ENCODE data around the gene CCDC71L. TPM values are rescaled to one million over a fixed set of nuclear protein-coding genes. Genes with fewer than 3 reads are reported as not detected.

CCDC71L gene
- total RNA-seq, 1 donor from 2014 or later: 19.4 TPM

DNA sequence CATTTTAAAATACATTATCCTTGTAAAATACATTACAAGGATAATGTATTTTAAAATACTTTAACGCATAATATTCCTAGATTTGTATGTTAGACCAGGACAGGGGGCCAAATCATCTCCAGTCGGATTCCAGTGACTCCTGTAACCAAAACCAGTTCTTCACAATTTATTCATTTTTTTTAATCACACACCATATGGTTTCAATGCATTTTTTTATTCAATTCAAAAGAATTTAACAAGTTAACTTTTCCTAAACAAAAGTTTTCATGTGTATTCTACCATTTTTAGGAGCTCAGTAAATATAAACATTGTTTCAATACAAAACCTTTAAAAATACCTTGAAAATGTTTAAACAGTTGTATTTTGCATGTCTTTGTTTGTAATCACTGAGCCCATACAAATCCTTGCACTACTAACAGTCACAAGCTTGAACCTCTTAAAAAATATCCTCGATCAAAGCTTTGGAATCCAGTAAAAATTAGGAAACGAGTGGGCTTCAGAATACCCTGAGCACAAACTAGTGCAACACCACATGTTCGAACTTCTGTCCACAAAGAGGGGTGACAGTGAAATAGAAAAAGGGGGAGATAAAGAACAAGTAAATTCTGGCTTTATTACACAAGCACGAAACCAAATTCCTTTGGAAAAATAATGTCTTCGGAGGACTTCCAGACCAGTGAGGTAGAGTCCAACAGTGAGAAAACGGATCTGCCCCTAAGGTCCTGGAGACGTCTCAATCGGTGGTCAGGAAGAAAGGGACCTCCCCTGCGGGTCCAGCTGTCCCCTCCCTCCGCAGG lies 1.6 kb downstream of the CCDC71L start:
- no peak for DNase-seq (ENCODE audit: low spot score)

DNA sequence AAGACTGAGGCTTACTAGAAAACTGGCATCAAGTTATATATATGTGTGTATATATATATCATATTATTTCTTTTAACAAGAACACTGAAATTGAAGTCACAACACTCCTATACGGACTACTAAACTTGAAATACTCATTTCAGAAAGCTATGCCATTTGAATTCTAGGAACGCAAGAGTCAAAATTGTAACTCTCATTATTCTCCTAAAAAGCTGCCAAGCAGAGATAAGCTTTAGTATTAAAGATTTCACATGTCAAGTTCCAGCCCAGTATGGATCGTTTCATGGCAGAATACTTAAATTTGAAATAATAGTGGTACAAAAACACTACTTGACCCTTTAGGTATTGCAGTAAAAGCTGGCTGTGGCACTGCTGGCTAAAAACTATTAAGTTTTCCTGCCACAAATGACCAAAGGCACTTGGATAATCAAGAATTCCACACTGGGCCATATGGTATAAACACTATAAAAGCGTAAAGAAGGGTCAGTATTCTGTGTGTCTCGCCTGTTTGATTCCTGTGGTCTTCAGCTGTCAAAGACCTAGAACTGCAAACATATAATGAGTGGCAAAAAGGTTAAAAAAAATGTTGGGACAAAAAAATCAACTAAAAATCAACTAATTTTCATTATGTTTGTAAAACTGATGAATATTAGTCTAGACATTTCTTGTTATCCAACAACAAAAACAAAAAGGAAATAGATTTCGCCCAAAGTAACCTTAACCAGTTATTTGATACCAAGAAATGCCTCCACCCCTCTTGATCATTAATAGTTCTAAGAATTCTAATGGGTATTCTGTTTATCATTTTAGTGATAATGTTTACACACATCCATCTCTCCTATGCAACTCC lies 2.4 kb downstream of the CCDC71L start:
- no peak for DNase-seq (ENCODE audit: low spot score)

DNA sequence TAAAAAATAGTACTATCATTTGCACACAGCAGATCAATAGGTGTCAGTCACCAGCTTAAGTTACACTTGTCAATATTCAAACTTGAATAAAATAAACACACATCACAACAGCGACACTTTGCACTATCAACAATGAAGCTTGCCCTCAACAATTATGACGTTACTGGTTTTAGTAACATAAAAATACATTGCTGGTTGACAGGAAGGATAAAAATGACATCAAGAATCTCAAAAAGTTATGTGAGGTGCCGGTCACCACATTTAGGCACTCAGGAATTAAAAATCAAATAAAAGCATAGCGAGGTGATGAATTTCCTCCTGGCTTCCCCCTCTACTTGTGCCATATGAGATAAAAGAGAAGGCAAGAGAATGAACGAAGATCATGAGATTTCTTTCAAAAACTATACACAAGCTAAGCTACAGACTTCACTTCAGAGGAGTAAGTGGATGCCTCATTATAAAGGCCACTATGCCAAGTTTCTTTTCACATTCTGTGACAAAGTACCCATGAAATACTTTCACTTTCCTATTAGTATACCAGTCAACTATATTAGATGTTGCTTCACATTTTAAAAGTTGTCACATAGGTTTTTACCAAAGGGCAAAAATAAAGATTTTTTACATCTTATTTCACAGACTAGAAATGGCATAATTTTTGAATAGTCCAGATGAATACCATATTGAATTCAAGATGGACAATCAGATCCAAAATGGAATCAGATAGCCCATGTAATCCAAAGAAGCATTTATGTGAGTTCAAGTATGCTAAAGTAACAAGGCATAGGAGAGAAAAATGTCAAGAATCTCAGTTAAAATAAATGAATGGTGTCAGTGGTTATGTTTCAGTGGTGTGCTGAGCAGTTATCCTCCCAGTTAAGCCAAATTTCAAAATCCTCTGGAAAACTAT lies 3.6 kb downstream of the CCDC71L start:
- no peak for DNase-seq (ENCODE audit: low spot score)

DNA sequence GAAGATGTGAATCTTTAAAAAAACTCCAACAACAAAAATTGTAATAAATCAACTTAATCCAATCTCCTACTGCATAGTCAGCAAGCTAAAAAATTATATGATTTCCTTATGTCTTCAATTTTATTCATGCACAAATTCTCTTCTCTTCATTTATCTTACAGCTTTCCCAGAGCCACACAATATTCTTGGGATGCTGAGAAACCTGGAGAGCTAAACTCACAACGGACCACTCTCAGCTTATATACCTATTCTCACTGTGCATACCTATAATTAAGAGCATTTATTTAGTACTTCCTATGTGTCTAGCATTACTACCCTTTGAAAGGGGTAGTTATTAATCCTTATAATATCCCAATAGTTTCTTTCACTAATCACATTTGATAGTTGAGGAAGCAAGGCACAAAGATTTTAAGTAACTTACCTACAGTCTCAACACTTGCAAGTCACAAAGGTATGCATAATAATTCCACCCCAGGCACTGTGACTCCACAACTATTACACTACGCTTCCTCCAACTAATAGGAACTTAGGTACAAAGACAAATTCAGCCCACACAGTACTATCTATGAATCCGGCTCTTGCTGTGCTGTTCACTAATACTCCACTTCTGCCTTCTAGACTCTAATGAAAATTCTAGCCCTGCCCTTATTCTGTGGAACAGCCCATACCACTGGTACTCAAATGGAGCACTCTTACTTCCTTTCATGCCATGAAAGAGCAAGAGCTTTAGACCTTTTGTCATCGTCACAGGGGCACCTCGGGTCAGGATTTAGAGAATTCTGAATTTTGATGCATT lies 5.1 kb downstream of the CCDC71L start:
- DNase-seq (ENCODE audit: low spot score): no peak

DNA sequence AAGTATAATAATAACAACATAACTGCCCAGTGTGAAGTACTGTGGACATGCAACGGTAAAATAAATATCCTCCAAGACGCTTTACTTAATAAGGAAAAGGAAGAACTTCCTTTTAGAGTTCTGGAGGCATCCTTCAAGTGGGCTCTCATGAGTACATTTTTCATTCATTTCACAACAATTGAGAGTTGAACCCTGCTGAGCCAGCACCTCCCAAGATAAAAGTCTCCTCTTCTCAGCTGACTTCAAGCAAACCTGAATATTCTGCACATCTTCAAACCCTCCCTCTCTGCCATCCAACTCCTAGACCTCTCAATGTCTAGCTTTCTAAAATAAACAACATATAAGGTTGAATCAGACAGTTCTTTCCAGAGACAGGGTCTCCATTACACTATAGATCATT lies 7.5 kb downstream of the CCDC71L start:
- no peak for DNase-seq (ENCODE audit: low spot score)

DNA sequence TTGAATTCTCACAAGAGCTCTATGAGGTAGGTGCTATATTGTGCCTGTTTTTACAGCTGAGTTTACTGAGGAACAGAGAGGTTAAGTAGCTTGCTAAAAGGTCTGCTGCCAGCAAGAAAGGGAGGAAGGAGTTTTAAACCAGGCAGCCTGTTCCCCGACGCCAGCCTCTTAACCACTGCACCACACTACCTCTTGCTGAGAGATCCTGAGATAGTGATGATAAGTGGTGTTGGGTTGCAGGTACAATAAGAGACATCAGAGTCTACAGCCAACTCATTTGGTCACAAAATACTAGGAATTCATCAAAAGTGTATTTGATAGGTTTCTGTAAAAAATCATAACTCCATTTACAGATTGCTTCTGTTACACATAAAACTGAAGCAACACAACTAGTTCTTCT lies 8.0 kb downstream of the CCDC71L start:
- no peak for DNase-seq (ENCODE audit: low spot score)

DNA sequence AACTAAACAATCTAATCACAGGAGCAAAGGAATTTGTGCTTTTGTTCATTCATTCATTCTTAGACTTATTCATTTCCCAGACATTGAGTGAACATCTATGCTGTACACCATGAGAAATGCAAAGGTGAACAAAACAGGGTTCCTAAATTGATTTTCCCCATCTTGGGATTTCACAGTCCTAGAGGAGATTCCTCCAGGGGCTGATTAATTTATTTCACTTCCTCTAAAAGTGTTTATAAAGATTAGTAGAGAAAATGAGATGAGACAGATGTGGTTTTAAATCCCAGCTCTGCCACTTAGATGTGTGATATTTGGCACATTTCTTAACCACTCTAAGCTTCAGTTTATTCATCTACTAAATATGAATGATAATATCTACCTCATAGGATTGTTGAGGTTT lies 8.9 kb downstream of the CCDC71L start:
- no peak for DNase-seq (ENCODE audit: low spot score)

DNA sequence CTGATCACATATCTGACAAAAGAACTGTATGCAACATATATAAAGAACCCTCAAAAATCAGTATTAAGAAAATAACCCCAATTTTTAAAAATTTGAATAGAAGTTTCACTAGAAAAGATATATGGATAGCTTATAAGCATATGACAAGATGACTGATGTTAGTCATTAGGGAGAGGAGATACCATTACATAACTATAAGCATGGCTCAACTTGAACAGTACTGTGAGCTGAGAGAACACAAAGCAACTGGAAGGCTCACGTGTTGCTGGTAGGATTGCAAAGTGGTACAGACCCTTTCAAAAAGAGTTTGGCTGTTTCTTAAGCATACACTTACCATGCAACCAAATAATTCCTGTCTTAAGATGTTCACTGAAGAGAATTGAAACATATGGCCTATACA lies 14.7 kb downstream of the CCDC71L start:
- no peak for DNase-seq (ENCODE audit: low spot score)

DNA sequence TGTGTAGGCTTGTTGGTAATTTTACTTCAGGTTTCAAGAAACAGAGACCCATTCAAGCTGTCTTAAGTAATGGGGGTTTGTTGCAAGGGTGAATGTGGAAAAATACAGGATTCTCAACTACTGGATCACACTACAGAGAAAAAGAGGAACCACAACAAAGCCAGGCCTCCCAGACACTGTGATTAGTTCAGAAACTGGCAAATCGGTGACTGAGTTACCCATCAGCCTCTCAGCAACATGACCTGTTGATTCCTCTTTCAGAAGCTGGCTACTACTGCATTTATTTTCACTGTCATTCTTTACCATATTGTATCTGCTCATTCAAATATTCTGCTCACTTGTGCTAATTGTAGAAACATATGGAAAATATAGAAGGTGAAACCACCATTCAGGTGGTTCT lies 16.0 kb downstream of the CCDC71L start:
- DNase-seq (ENCODE audit: low spot score): no peak

DNA sequence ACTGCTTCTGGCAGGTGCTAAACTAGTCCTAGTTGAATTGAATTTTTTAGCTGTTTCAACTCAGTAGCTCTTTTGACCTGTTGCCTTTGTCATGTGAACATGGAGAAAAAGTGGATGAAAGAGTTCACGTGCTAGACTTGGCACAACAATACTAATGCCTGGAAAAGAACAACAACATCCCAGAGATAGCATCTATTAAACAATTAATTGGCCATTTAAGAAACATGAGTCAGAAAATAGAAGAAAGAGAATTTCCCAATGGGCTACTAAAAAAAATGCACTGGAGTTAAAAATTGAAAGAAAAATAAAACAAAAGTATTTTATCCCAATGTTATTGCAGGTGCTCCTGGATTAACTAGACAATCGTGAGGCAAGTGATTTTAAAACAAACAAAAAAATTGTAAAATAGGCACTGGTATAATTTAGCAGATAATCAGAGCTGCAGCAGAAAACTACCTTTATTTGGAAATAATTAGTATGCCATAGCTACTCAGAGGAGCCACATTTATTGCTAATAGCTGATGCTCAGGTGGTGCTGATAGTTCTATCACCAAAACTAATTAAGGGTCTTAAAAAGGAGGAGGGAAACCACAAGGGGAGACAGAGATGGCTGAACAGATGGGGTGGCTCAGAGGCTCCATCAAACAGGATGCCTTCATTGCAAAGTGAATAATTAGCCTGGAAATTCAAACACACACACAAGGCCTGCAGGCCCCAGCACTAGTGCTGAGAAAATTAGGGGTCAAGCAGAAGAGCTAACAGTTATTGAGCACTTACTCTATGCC lies 17.6 kb downstream of the CCDC71L start:
- DNase-seq (ENCODE audit: low spot score): no peak

DNA sequence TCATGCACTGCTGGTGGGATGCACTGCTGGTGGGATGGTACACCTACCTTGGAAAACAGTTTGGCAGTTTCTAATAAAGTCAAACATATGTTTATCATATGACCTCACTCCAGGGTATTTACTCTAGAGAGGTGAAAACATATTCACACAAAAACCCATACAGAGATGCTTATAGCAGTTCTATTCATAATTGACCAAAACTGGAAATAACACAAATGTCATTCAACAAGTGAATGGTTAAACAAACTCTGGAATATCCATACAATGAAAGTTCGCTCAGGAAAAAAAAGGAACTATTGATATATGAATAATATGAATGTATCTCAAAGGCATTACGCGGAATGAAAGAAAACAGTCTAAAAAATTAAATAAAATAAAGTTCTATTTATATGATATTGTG lies 19.5 kb downstream of the CCDC71L start:
- DNase-seq (ENCODE audit: low spot score): no peak

DNA sequence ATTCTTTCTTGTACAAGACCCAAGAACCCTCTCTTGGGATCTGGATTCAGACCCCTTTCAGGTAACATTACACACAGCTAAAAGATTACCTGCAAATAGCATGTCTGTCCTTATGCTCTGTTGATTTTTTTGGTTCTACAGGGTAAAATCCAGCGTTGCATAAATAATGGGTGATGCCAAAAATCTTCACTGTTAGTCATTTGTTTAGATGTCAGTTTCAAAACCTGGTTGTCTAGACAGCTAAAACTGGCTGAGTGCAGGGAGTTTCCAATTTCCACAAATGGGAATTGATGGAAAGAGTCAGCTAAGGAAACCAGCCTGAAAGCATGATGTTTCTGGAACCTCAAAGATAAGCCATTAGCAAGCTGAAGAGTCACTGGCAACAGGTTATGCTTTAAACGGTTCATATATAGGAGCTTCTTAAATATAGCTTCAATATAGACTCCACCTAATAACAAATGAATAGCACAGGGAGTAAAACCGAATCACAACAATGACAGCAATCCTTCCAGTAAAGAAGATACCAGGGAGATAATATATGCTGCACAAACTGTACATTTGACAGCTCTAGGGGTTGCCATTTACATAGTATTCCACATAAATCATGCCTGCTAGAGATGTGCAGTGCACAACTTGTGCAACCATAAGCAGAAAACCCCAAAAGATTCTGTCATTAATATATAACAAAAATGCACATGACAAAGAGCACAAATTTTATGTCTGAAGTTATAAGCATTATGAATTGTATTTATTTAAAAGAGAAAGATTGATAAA lies 20.4 kb downstream of the CCDC71L start:
- DNase-seq (ENCODE audit: low spot score): no peak

DNA sequence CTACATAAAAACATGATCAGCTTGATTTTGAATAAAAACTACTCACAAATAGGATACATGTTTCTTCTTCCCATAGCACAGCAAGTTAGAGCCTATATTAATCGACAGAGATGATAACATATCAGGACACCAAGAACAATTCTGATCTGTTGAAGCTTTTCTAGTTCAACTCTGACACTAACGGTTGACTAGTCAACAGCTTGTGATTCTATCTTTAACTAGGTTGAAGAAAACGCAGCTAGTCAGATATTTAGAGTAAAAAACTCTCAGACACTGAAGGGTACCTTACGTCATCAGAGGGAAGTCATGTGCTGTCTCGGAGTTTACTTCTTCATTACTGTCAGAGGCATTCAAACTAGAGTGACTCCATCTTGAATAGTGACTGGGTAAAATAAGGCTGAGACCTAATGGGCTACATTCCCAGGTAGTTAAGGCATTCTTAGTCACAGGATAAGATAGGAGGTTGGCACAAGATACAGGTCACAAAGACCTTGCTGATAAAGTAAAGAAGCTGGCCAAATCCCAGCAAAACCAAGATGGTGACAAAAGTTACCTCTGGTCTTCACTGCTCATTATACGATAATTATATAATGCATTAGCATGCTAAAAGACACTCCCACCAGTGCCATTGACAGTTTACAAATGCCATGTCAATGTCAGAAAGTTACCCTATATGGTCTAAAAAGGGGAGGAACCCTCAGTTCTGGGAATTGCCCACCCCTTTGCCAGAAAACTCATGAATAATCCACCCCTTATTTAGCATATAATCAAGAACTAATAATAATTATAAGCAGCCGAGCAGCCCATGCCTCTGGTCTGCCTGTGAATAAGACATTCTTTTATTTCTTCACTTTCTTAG lies 21.3 kb downstream of the CCDC71L start:
- no peak for DNase-seq (ENCODE audit: low spot score)

DNA sequence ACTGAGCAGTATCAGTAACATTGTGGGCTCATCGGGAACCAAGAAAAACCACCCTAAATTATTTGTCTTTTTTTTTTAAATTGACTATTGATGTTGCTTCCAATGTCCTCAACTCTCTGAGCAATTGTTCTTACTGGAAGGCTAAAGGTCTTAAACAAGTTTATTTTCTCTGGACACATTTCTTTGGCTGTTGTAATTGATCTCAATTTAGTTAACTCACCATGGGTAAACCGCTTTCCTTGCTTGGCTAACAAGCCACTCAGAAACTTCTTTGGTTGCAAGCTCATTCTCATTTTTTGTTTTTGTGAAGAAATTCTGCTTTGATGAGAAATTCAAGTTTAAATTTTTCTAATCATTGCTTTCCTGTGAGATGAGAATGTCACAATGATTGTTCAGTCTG lies 25.5 kb downstream of the CCDC71L start:
- DNase-seq (ENCODE audit: low spot score): no peak

DNA sequence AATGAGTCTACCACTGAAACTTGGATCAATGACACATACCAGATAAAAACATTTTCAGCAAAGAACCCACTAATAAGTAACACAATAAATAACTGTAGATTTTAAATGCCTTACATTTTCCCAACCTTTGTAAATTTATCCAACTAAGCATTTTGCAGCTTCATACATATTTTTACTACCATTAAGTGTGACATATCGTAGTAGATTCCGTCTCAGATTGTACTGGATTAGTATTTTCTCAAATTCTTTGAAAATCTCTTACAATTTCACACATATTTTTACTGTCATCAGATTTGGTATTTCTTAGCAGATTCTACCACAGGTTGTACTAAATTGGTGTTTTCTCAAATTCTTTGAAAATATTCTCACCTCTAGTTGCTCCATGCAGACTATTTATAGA lies 26.0 kb downstream of the CCDC71L start:
- no peak for DNase-seq (ENCODE audit: low spot score)

DNA sequence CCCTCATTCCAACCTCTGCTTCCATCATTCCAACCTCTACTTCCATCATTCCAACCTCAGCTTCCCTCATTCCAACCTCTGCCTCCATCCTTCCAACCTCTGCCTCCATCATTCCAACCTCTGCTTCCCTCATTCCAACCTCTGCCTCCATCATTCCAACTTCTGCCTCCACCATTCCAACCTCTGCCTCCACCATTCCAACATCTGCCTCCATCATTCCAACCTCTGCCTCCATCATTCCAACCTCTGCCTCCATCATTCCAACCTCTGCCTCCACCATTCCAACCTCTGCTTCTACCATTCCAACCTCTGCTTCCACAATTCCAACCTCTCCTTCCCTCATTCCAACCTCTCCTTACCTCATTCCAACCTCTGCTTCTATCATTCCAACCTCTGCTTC lies 30.3 kb downstream of the CCDC71L start:
- DNase-seq (ENCODE audit: low spot score): no peak

DNA sequence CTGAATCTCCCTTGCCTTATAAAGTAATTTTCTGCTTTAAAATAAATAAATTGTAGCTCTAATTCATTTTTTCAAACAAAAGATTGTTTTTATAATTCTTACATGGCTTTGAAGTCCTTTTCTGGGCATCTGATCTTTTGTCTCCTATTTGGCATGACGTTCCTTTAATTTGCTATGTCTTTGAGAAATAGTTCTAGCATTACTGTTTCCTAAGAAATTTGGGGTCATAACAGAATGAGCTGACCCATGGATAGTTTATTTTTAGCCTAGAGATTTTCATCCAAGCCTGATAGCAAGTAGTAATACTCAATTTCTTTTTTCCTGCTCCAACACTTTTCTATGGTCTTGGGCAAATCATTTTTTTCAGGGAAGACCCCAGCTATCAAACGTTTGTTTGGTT lies 31.4 kb downstream of the CCDC71L start:
- no peak for DNase-seq (ENCODE audit: low spot score)

DNA sequence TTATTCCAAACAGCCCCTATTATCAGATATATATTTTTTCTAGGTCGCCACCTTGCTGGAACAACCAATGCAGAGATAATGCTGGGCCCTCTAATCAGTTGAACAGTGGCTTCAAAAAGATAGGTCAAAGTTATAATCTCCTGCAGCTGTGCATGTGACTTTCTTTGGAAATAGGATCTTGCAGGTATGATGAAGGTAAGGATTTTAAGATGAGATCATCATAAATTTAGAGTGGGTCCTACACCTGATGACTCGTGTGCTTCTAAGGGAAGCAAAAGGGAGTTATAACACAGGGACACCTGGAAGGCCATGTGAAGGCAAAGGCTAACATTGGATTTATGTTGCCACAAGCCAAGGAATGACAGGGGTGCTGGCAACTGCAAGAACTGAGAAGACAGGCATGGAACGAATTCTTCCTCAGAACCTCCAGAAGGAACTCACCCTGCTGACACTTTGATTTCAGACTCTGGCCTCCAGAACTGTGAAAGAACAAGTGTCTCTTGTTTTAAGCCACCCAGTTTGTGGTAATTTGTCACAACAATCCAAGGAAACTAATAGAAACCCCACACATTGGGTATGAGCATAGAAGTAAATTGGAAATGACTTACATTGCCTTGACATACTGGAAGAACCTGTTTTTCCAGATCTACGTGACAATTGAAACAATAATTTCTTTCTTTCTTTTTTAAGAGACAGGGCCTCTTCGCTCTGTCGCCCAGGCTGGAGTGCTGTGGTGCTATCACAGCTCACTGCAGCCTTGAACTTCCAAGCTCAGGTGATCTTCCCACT lies 34.4 kb downstream of the CCDC71L start:
- no peak for DNase-seq (ENCODE audit: low spot score)
